HG03520 (cell line): Measurements from ENCODE around the gene OSTN.
"Not testable (repeated sequence)": the region's sequence is repeated elsewhere in the genome, so short reads cannot be mapped to it uniquely, and the experiment has no call there.

Source experiments
- ATAC-seq: cut with Tn5 transposase; IDR thresholded peaks from one replicate; pipeline ENCODE4 v1.9.1; 2021; ENCODE audit warnings: mild to moderate bottlenecking, moderate library complexity; ENCODE audit not compliant: unreplicated experiment

The OSTN gene

GRCh38 chr3:191263365-191263764 is 64.3 kb downstream of the OSTN start:
- peak; percentile 92 for ATAC-seq

GRCh38 chr3:191263850-191264249 is 64.8 kb downstream of the OSTN start:
- no peak for ATAC-seq

DNA sequence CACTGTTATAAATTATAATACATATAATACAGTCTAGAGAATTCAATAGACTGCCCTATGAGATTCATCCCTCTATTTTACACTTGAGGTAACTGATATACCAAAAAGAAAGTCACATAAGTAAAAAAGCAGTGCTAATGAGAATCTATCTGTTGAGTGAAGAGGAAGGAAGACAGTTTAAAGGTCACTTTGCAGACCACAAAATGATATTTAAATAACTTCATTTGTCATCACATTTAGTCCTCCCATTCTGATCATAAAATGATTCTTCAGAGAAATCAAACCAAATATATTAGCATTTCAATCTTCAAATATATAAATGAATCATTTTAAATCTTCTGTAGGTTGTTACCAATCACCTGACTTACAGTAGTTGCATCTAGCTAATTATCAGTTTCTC is 69.7 kb downstream of the OSTN start:
- no peak for ATAC-seq

DNA sequence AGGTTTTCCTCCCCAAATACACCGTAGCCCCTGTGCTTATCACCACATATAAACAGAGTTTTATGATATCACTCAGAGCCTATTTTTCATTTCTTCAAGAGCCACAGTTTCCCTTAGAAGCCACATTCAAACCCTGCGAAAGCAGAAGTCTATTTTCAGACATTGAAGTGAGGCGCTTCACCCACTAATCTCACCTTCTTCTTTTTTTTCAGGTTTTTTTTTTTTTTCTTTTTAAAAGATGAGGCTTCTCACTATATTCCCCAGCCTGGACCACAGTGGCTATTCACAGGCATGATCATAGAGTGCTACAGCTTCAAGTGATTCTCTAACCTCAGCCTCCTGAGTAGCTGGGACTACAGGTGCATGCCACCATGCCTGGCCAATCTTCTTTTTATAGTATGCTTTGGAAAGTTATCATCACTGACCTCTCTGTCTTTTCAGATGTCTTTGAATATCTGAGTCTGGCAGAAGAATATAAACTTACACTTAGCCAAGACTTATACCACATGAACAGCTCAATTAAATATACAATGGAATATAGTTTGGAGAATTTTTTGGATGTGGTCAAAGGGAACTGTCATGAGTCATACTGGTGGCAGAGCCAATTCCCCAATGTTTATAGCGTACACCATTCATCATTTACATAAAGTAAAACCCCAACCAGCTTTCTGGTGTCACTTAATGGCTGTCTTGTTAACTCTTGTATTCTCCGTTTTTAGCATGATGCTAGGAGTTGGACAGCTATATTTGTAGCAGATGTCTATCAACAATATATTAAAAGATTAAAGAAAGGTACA is 70.4 kb downstream of the OSTN start:
- peak; percentile 63 for ATAC-seq

GRCh38 chr3:191275244-191275643 is 76.2 kb downstream of the OSTN start:
- ATAC-seq = not testable (repeated sequence)

GRCh38 chr3:191275751-191276150 is 76.7 kb downstream of the OSTN start:
- no peak for ATAC-seq

DNA sequence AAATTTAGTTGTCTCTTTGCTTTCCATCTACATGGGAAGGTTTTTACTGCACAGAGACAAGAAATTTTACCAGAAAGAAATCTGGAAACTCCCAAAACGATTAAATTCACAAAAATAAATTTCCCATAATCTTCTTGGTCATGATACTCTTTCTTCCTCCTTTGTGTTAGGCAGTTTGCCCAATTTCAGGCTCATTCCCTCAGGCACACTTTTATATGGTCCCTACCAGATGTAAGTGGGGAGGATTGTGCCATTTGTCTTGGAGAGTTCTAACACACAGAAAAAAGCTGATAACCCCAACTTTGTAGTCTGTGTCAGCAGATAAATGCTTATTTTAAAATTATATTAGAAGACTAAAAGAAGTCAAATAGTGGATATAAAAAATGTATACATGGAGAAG is 81.1 kb downstream of the OSTN start:
- ATAC-seq = no peak

- no peak for ATAC-seq
These were observed 81.8 kb downstream of the OSTN start for GRCh38 chr3:191280882-191281281.

GRCh38 chr3:191282251-191283185 is 83.5 kb downstream of the OSTN start:
- ATAC-seq = no peak

DNA sequence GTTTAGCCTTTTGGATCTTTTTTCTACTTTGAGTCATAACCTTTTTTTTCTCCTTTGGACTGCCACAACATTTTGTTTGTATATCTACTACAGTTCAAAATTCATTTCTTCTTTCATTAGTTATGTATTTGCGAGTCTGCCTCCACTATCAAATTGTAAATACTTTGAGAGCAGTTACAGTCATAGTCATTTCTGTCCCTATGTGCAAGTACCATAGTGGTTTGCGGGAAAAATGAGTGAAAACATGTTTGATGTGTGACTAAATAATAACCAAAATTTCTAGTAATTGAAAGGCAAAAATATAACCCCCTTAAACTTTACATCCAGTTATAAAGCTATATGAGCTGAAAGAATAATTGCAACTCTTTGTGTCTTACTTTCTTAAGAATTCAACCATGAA is 84.4 kb downstream of the OSTN start:
- no peak for ATAC-seq

DNA sequence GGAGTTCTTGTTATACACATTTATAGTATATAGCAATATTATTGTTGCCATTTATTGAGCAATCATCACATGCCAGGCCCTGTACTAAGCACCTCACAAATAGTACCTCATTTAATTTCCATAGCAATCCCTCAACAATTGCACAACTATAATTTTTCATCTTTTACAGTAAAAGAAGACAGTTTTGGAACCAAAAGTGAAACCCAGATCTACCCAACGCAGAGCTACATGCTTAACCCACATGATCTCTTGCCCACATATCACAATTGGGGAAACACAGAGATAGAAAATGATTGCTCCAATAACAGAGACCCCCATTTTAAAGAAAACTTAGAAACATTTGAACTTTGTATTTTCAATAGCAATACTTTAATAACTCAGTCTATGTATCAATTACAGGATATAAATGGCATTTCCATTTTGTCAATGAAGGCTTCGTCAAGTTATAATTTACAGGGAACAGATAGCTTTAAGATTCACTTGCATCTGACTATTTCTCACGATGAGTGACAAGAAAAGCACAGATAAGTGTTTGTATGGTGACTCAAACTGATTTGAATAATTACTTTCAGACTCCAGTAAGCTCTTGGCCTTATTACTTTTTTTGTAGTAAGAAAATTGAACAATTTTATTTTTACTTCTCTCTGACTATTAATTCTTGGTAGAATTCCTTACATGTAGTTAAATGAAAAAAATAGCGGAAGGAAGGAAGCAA is 91.4 kb downstream of the OSTN start:
- peak; percentile 87 for ATAC-seq

DNA sequence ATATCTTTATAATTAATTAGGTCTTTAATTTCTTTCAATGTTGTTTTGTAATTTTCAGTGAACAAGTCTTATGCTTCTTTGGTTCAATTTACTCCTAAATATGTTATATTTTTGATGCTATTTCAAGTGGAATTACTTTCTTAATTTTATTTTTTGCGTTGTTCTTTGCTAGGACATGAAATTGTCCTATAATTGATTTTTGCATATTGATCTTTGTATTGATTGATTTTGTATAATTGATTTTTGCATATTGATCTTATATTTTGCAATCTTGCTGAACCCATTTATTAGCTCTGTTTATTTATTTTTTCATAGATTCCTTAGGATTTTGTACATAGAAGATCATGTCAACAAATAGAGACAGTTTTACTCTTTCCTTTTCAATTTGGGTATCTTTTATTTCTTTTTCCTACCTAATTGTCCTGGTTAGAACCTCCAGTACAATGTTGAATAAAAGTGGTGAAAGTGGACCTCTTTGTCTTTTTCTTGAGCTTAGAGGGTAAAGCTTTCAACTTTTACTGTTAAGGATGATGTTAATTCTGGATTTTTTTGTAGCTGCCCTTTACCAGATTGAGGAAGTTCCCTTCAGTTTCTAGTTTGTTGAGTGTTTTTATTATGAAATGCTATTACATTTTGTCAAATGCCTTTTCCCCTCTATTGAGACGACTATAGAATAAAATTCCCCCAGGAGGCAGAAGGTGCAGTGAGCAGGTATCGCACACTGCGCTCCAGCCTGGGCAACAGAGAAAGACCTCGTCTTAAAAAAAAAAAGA is 93.4 kb downstream of the OSTN start:
- ATAC-seq = no peak

GRCh38 chr3:191294291-191294690 is 95.2 kb downstream of the OSTN start:
- no peak for ATAC-seq

GRCh38 chr3:191296041-191296541 is 97.0 kb downstream of the OSTN start:
- ATAC-seq = peak; percentile 83

GRCh38 chr3:191298846-191299245 is 99.8 kb downstream of the OSTN start:
- no peak for ATAC-seq

- no peak for ATAC-seq
These were observed 101.4 kb downstream of the OSTN start for GRCh38 chr3:191300422-191300821.

GRCh38 chr3:191301017-191301416 is 102.0 kb downstream of the OSTN start:
- peak; percentile 83 for ATAC-seq

- ATAC-seq = no peak
These were observed 102.9 kb downstream of the OSTN start for GRCh38 chr3:191301782-191302411.

- no peak for ATAC-seq
These were observed 103.4 kb downstream of the OSTN start for GRCh38 chr3:191302451-191302850.

- no peak for ATAC-seq
These were observed 104.6 kb downstream of the OSTN start for GRCh38 chr3:191303596-191303995.
